Measurements from ENCODE around the gene SERPINB8.

GRCh38 chr18:63940008-63940407 is 29.9 kb upstream of the SERPINB8 start:
- TF ChIP-seq TAF1 (IDR thresholded peaks at IDR 0.05; ENCODE audit: borderline replicate concordance, low read depth, low read length) (no peak), POLR2AphosphoS5 (IDR thresholded peaks at IDR 0.05; ENCODE audit: low read depth, low read length) (no peak)
